ENCODE data around the gene PLA2G12A. TPM values are rescaled to one million over a fixed set of nuclear protein-coding genes. Genes with fewer than 3 reads are reported as not detected.
A peak's percentile ranks its signal among the peaks of the same experiment; 100 is the strongest.

Gene PLA2G12A
- polyA plus RNA-seq, 2 of the 4 experiments (the other 2 are of a cell fraction): 9.8 to 39.3 TPM

- TF ChIP-seq ATOH8 (CRISPR knock-in tag; IDR thresholded peaks at IDR 0.05; ENCODE audit: low read depth): no peak
- TF ChIP-seq EP300 (IDR thresholded peaks at IDR 0.05): no peak
- TF ChIP-seq HEYL (CRISPR knock-in tag; IDR thresholded peaks at IDR 0.05): no peak
- no peak for TF ChIP-seq RAD21 (conservative IDR thresholded peaks at IDR 0.05 in 1 of 2, IDR thresholded peaks at IDR 0.05 in 1 of 2)
- no peak for TF ChIP-seq FOSL2 (IDR thresholded peaks at IDR 0.05)
- no peak for TF ChIP-seq FOSL2 (CRISPR knock-in tag; IDR thresholded peaks at IDR 0.05)
- no peak for TF ChIP-seq HOXA7 (CRISPR knock-in tag; IDR thresholded peaks at IDR 0.05)
- TF ChIP-seq, protein P1, sequence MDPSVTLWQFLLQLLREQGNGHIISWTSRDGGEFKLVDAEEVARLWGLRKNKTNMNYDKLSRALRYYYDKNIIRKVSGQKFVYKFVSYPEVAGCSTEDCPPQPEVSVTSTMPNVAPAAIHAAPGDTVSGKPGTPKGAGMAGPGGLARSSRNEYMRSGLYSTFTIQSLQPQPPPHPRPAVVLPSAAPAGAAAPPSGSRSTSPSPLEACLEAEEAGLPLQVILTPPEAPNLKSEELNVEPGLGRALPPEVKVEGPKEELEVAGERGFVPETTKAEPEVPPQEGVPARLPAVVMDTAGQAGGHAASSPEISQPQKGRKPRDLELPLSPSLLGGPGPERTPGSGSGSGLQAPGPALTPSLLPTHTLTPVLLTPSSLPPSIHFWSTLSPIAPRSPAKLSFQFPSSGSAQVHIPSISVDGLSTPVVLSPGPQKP (IDR thresholded peaks at IDR 0.05; ENCODE audit: low read depth, low read length): no peak
- no peak for TF ChIP-seq MYC (IDR thresholded peaks at IDR 0.05; ENCODE audit: borderline replicate concordance, low read length)
- TF ChIP-seq, protein P2, sequence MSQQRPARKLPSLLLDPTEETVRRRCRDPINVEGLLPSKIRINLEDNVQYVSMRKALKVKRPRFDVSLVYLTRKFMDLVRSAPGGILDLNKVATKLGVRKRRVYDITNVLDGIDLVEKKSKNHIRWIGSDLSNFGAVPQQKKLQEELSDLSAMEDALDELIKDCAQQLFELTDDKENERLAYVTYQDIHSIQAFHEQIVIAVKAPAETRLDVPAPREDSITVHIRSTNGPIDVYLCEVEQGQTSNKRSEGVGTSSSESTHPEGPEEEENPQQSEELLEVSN (IDR thresholded peaks at IDR 0.05; ENCODE audit: borderline replicate concordance, low read depth): no peak
- no peak for TF ChIP-seq PHF8 (IDR thresholded peaks at IDR 0.05; ENCODE audit: borderline replicate concordance, low read depth)
- TF ChIP-seq NR3C1 (IDR thresholded peaks at IDR 0.05): no peak
- no peak for TF ChIP-seq CBX2 (IDR thresholded peaks at IDR 0.05; ENCODE audit: borderline replicate concordance, low read depth)
- no peak for TF ChIP-seq EHMT2 (IDR thresholded peaks at IDR 0.05; ENCODE audit: low read depth)
- TF ChIP-seq SMC3 (IDR thresholded peaks at IDR 0.05): no peak
- TF ChIP-seq, protein P3, sequence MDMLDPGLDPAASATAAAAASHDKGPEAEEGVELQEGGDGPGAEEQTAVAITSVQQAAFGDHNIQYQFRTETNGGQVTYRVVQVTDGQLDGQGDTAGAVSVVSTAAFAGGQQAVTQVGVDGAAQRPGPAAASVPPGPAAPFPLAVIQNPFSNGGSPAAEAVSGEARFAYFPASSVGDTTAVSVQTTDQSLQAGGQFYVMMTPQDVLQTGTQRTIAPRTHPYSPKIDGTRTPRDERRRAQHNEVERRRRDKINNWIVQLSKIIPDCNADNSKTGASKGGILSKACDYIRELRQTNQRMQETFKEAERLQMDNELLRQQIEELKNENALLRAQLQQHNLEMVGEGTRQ (IDR thresholded peaks at IDR 0.05): no peak
- no peak for TF ChIP-seq ZNF302 (CRISPR knock-in tag; IDR thresholded peaks at IDR 0.05)
- DNase-seq (ENCODE audit: low read depth in 1 of 2, low spot score in 1 of 2) (no peak), FAIRE-seq (no peak), ATAC-seq (no peak)
- CTCF ChIA-PET: no interaction called here
- POLR2A ChIA-PET: no interaction called here
- Histone ChIP-seq H3K4me3 (no peak overlapping the region), H3K4me2 (no peak overlapping the region), H3K27ac (no peak overlapping the region), H3K4me1 (no peaks in the 10 kb centered on the region), H3K9me3 (no peaks in the 10 kb centered on the region)
Observed at GRCh38 chr4:109722357-109722756, 7.5 kb downstream of the PLA2G12A start.

DNA sequence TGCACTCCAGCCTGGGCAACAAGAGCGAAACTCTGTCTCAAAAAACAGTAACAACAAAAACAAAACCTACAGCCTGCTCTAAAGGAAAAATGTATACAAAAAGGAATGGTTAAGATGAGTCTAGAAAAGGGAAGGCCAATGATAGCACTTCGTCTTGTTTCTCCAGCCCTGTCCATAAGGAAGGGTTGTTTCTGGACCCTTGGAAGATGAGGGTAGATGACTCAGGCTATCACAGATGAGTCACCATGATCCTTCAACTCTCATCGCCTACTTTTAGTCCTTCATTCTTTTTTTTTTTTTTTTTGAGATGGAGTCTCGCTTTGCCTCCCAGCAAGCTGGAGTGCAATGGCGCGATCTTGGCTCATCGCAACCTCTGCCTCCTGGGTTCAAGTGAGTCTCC is 8.8 kb downstream of the PLA2G12A start:
- H3K4me2 ChIP-seq: no peak overlapping the region
- WGBS (ENCODE audit: missing lambda C conversion rate): 72% methylated on average over 6 of the region's 7 CpGs
- H3K4me1 ChIP-seq: no peaks in the 10 kb centered on the region
- no peak for TF ChIP-seq FOSL2 (IDR thresholded peaks at IDR 0.05)
- peak; percentile 45; the same call in 1 of the 2 replicates for TF ChIP-seq FOSL2 (CRISPR knock-in tag; IDR thresholded peaks at IDR 0.05)
- TF ChIP-seq, protein P4, sequence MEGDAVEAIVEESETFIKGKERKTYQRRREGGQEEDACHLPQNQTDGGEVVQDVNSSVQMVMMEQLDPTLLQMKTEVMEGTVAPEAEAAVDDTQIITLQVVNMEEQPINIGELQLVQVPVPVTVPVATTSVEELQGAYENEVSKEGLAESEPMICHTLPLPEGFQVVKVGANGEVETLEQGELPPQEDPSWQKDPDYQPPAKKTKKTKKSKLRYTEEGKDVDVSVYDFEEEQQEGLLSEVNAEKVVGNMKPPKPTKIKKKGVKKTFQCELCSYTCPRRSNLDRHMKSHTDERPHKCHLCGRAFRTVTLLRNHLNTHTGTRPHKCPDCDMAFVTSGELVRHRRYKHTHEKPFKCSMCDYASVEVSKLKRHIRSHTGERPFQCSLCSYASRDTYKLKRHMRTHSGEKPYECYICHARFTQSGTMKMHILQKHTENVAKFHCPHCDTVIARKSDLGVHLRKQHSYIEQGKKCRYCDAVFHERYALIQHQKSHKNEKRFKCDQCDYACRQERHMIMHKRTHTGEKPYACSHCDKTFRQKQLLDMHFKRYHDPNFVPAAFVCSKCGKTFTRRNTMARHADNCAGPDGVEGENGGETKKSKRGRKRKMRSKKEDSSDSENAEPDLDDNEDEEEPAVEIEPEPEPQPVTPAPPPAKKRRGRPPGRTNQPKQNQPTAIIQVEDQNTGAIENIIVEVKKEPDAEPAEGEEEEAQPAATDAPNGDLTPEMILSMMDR (IDR thresholded peaks at IDR 0.05): no peak
- ChIA-PET CTCF (interaction anchor here (0.6 kb wide), 1 partner anchor 143 kb away, joined by 3 read pairs; no protein-coding TSS in a partner anchor), POLR2A (no interaction called here)
- no peaks in the 10 kb centered on the region for H3K9me3 ChIP-seq
- FAIRE-seq (no peak), ATAC-seq (peak in 1 of 2 experiments; percentile 50; a peak in 2 of 6 replicates), DNase-seq (ENCODE audit: low read depth in 1 of 2, low spot score in 1 of 2) (peak; percentile 10 to 26)
- no peak overlapping the region for H3K4me3 ChIP-seq
- H3K27ac ChIP-seq: no peak overlapping the region

GRCh38 chr4:109719604-109720003 is 10.3 kb downstream of the PLA2G12A start:
- no peak for FAIRE-seq
- H3K27ac ChIP-seq: no peak overlapping the region
- WGBS (ENCODE audit: missing lambda C conversion rate): 98% methylated on average over 4 of the region's 4 CpGs
- ATAC-seq: no peak
- ChIA-PET CTCF (no interaction called here), POLR2A (no interaction called here)
- no peaks in the 10 kb centered on the region for H3K4me1 ChIP-seq
- no peak for DNase-seq (ENCODE audit: low read depth in 1 of 2, low spot score in 1 of 2)
- no peaks in the 10 kb centered on the region for H3K9me3 ChIP-seq
- no peak overlapping the region for H3K4me3 ChIP-seq
- no peak overlapping the region for H3K4me2 ChIP-seq
- no peak for TF ChIP-seq GATA3 (IDR thresholded peaks at IDR 0.05; ENCODE audit: borderline replicate concordance)
- TF ChIP-seq MAFK (IDR thresholded peaks at IDR 0.05; ENCODE audit: partially characterized antibody): peak; percentile 57

Data from A549 (cell line).